Suprapubic skin (tissue), 3 donors: ENCODE measurements around the gene CATSPERB.
"Not testable (repeated sequence)": the region's sequence is repeated elsewhere in the genome, so short reads cannot be mapped to it uniquely, and the experiment has no call there.

ENCODE experiments used
- POLR2A ChIP-seq, 2 donors: fragments of 450-650 bp; IDR thresholded peaks; one replicate each; pipeline ENCODE4 v1.6.1; 2017; ENCODE audit warnings: antibody characterized with exemption in 2 of 2, mild to moderate bottlenecking in 2 of 2, moderate library complexity in 2 of 2
- TF ChIP-seq, protein P1 (sequence below), 2 donors: fragments of 200-600 bp in 1 of 2; fragments of 450-650 bp in 1 of 2; sonication (generic) in 1 of 2; IDR thresholded peaks; one replicate each; pipeline ENCODE4 v1.5.1; 2016 to 2019; ENCODE audit warnings: antibody characterized with exemption in 2 of 2, mild to moderate bottlenecking in 1 of 2, moderate library complexity in 1 of 2

DNA sequence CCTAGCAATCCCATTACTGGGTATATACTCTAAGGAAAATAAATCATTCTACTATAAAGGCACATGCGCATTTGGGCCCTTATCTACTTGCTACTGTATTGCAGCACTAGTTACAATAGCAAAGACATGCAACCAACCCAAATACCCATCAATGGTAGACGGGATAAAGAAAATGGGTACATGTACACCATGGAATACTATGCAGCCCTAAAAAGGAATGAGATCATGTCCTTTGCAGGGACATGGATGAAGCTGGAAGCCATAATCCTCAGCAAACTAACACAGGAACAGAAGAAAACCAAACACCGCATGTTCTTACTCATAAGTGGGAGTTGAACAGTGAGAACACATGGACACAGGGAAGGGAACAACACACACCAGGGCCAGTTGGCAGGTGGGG, 54.2 kb downstream of the CATSPERB start:
- TF ChIP-seq, protein P1, sequence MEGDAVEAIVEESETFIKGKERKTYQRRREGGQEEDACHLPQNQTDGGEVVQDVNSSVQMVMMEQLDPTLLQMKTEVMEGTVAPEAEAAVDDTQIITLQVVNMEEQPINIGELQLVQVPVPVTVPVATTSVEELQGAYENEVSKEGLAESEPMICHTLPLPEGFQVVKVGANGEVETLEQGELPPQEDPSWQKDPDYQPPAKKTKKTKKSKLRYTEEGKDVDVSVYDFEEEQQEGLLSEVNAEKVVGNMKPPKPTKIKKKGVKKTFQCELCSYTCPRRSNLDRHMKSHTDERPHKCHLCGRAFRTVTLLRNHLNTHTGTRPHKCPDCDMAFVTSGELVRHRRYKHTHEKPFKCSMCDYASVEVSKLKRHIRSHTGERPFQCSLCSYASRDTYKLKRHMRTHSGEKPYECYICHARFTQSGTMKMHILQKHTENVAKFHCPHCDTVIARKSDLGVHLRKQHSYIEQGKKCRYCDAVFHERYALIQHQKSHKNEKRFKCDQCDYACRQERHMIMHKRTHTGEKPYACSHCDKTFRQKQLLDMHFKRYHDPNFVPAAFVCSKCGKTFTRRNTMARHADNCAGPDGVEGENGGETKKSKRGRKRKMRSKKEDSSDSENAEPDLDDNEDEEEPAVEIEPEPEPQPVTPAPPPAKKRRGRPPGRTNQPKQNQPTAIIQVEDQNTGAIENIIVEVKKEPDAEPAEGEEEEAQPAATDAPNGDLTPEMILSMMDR (IDR thresholded peaks at IDR 0.05) = not testable (repeated sequence)
- not testable (repeated sequence) for TF ChIP-seq POLR2A (IDR thresholded peaks at IDR 0.05)
